ENCODE data around the gene MICAL3. TPM values are rescaled to one million over a fixed set of nuclear protein-coding genes. Genes with fewer than 3 reads are reported as not detected.

The MICAL3 gene
- total and polyA plus RNA-seq, 7 donors, result 9.6 to 94.2 (median 35.0) TPM

GRCh38 chr22:17841836-17842235 is 182.5 kb downstream of the MICAL3 start:
- peaks cover 0 to 33% (median 12%) of the 10 kb centered on the region in 4 donors for H3K36me3 ChIP-seq

GRCh38 chr22:17838180-17838865 is 186.0 kb downstream of the MICAL3 start:
- intact Hi-C loops (cut with DNase I), result no loop called here
- WGBS, 2 donors, result 92 to 93% methylated on average over 13 of the region's 13 CpGs

More at GRCh38 chr22:17841836-17842235, 182.5 kb downstream of the MICAL3 start:
- intact Hi-C loops (cut with DNase I), result no loop called here
- Histone ChIP-seq H3K27ac (peak overlapping the region; percentile 84 to 93 (median 90)), H3K4me3 (peak overlapping the region in 1 of 4 donors; percentile 32), H3K27me3 (no peaks in the 10 kb centered on the region), H3K4me1 (peaks cover 0 to 59% (median 55%) of the 10 kb centered on the region in 4 donors), H3K9me3 (no peaks in the 10 kb centered on the region)
- 93 to 95% methylated on average over 16 of the region's 16 CpGs for WGBS, 2 donors
- TF ChIP-seq EP300 (IDR thresholded peaks at IDR 0.05) (no peak), POLR2AphosphoS5 (IDR thresholded peaks at IDR 0.05) (no peak), POLR2A (IDR thresholded peaks at IDR 0.05) (no peak), CTCF (IDR thresholded peaks at IDR 0.05) (no peak)
- DNase-seq, result no peak

GRCh38 chr22:17836992-17837742 is 187.2 kb downstream of the MICAL3 start:
- H3K4me3 ChIP-seq, result no peak overlapping the region
- H3K27me3 ChIP-seq, result no peaks in the 10 kb centered on the region
- DNase-seq, result no peak
- peaks cover 0 to 53% (median 17%) of the 10 kb centered on the region in 4 donors for H3K36me3 ChIP-seq
- TF ChIP-seq POLR2AphosphoS5 (IDR thresholded peaks at IDR 0.05), result peak in 1 of 4 donors; percentile 25
- TF ChIP-seq CTCF (IDR thresholded peaks at IDR 0.05), result no peak
- 82 to 83% methylated on average over 14 of the region's 14 CpGs for WGBS, 2 donors
- H3K9me3 ChIP-seq, result no peaks in the 10 kb centered on the region
- intact Hi-C loops (cut with DNase I), result no loop called here
- H3K27ac ChIP-seq, result peak overlapping the region; percentile 48 to 83 (median 66)
- H3K4me1 ChIP-seq, result peaks cover 0 to 40% (median 38%) of the 10 kb centered on the region in 4 donors

More at GRCh38 chr22:17838180-17838865, 186.0 kb downstream of the MICAL3 start:
- H3K27me3 ChIP-seq, result no peaks in the 10 kb centered on the region
- no peaks in the 10 kb centered on the region for H3K9me3 ChIP-seq
- DNase-seq, result no peak
- no peak overlapping the region for H3K4me3 ChIP-seq
- TF ChIP-seq POLR2A (IDR thresholded peaks at IDR 0.05), result no peak
- no peak for TF ChIP-seq EP300 (IDR thresholded peaks at IDR 0.05)
- no peak for TF ChIP-seq POLR2AphosphoS5 (IDR thresholded peaks at IDR 0.05)
- TF ChIP-seq CTCF (IDR thresholded peaks at IDR 0.05), result no peak
- H3K27ac ChIP-seq, result peak overlapping the region in 2 of 4 donors; percentile 73 to 83
- H3K36me3 ChIP-seq, result peaks cover 0 to 50% (median 15%) of the 10 kb centered on the region in 4 donors
- H3K4me1 ChIP-seq, result peaks cover 0 to 45% (median 38%) of the 10 kb centered on the region in 4 donors

- intact Hi-C loops (cut with DNase I), result no loop called here
- Histone ChIP-seq H3K36me3 (peaks cover 0 to 35% (median 11%) of the 10 kb centered on the region in 4 donors), H3K27ac (peak overlapping the region in 3 of 4 donors; percentile 58 to 83 (median 73)), H3K4me1 (peaks cover 0 to 53% (median 50%) of the 10 kb centered on the region in 4 donors), H3K4me3 (no peak overlapping the region), H3K27me3 (no peaks in the 10 kb centered on the region), H3K9me3 (no peaks in the 10 kb centered on the region)
- 82 to 88% methylated on average over 6 of the region's 6 CpGs for WGBS, 2 donors
- no peak for DNase-seq
- TF ChIP-seq EP300 (IDR thresholded peaks at IDR 0.05), result no peak
- no peak for TF ChIP-seq POLR2AphosphoS5 (IDR thresholded peaks at IDR 0.05)
Measured at GRCh38 chr22:17835256-17835655, 189.1 kb downstream of the MICAL3 start.

GRCh38 chr22:17833489-17833888 is 190.9 kb downstream of the MICAL3 start:
- peaks cover 0 to 42% (median 10%) of the 10 kb centered on the region in 4 donors for H3K36me3 ChIP-seq
- H3K4me3 ChIP-seq, result no peak overlapping the region
- H3K27ac ChIP-seq, result peak overlapping the region in 1 of 4 donors; percentile 85
- intact Hi-C loops (cut with DNase I), result no loop called here
- TF ChIP-seq POLR2AphosphoS5 (IDR thresholded peaks at IDR 0.05) (no peak), EP300 (IDR thresholded peaks at IDR 0.05) (no peak), CTCF (IDR thresholded peaks at IDR 0.05) (no peak), POLR2A (IDR thresholded peaks at IDR 0.05) (no peak)
- no peaks in the 10 kb centered on the region for H3K9me3 ChIP-seq
- H3K27me3 ChIP-seq, result no peaks in the 10 kb centered on the region
- DNase-seq, result no peak
- 79 to 89% methylated on average over 12 of the region's 12 CpGs for WGBS, 2 donors
- peaks cover 0 to 58% (median 52%) of the 10 kb centered on the region in 4 donors for H3K4me1 ChIP-seq
